OCI-LY7 (cell line): Measurements from ENCODE around the gene HDAC7. TPM values are rescaled to one million over a fixed set of nuclear protein-coding genes. Genes with fewer than 3 reads are reported as not detected.

ENCODE experiments used
- BruUV-seq: library from RNA; stranded (reverse); fragments of 400-500 nt; replicated peaks from 2 replicates; lab custom pipeline; 2021; lab: Mats Ljungman, UMichigan
- CTCF ChIA-PET: fragments of 300-600 bp; sonication (Branson Sonifier 250); formaldehyde crosslinking; loops from one replicate; lab custom pipeline; 2022; ENCODE audit warnings: antibody characterized with exemption; ENCODE audit not compliant: unreplicated experiment; lab: Charles Lee
- POLR2A ChIA-PET: fragments of 300-600 bp; sonication (Branson Sonifier 250); formaldehyde crosslinking; loops from one replicate; lab custom pipeline; 2022; ENCODE audit warnings: antibody characterized with exemption; lab: Charles Lee
- DNase-seq: peaks from one replicate; pipeline ENCODE4 v3.0.0-alpha.2; 2015; ENCODE audit warnings: low spot score
- H2AFZ ChIP-seq: fragments of 200-600 bp; sonication (generic), shearing (Covaris generic); 2 replicates; pipeline ENCODE4 v1.6.1; 2014; ENCODE audit warnings: mild to moderate bottlenecking, antibody characterized with exemption, low read length, moderate library complexity
- H3K27ac ChIP-seq: fragments of 200-600 bp; sonication (generic); 2 replicates; pipeline ENCODE4 v1.5.1; 2014; ENCODE audit warnings: mixed run types, low read depth, mild to moderate bottlenecking, moderate library complexity, low read length, inconsistent platforms; ENCODE audit not compliant: poor library complexity, severe bottlenecking
- H3K36me3 ChIP-seq: fragments of 200-600 bp; sonication (generic); 2 replicates; pipeline ENCODE4 v1.6.1; 2014; ENCODE audit warnings: mild to moderate bottlenecking, antibody characterized with exemption, low read length, moderate library complexity, mixed read lengths; ENCODE audit not compliant: insufficient read depth
- H3K4me1 ChIP-seq: fragments of 200-600 bp; sonication (generic); 2 replicates; pipeline ENCODE4 v1.5.1; 2014; ENCODE audit warnings: mild to moderate bottlenecking, low read length; ENCODE audit not compliant: insufficient read depth, poor library complexity, severe bottlenecking
- H3K4me2 ChIP-seq: fragments of 200-600 bp; sonication (generic); 2 replicates; pipeline ENCODE4 v1.6.1; 2014; ENCODE audit warnings: mild to moderate bottlenecking, low read length
- H3K4me3 ChIP-seq: fragments of 200-600 bp; sonication (generic); 2 replicates; pipeline ENCODE4 v1.5.1; 2014; ENCODE audit warnings: mild to moderate bottlenecking, low read depth, low read length; ENCODE audit not compliant: poor library complexity, severe bottlenecking
- H3K79me2 ChIP-seq: fragments of 200-600 bp; sonication (generic); 2 replicates; pipeline ENCODE4 v1.6.1; 2016; ENCODE audit warnings: low read depth, mild to moderate bottlenecking, low read length, moderate library complexity, mixed read lengths; ENCODE audit not compliant: insufficient read depth
- H3K9me2 ChIP-seq: fragments of 200-600 bp; sonication (generic); 2 replicates; pipeline ENCODE4 v1.6.1; 2016; ENCODE audit warnings: mild to moderate bottlenecking, low read length, mixed read lengths; ENCODE audit not compliant: insufficient read depth
- H3K9me3 ChIP-seq: fragments of 200-600 bp; sonication (generic); 2 replicates; pipeline ENCODE4 v1.6.1; 2014; ENCODE audit warnings: mild to moderate bottlenecking, mixed run types, low read length, mixed read lengths
- H4K20me1 ChIP-seq: fragments of 200-600 bp; sonication (generic); 2 replicates; pipeline ENCODE4 v1.6.1; 2014; ENCODE audit warnings: mild to moderate bottlenecking, antibody characterized with exemption, low read length, moderate library complexity, mixed read lengths; ENCODE audit not compliant: insufficient read depth
- EZH2phosphoT487 ChIP-seq: fragments of 200-600 bp; sonication (generic); IDR thresholded peaks from 2 replicates; pipeline ENCODE4 v1.6.1; 2018; ENCODE audit warnings: low read depth, borderline replicate concordance, mild to moderate bottlenecking, mixed run types, antibody characterized with exemption, low read length, moderate library complexity, mixed read lengths
- intact Hi-C: fragments of 100-400 bp; cut with micrococcal nuclease; formaldehyde crosslinking; loops from one replicate; pipeline ENCODE4 v1.10.0; 2022; ENCODE audit not compliant: unreplicated experiment
- total RNA-seq, 2 experiments: library from RNA; depleted of rRNA in 1 of 2; stranded (reverse); fragments of >200 nt in 1 of 2; shearing (Covaris generic) in 1 of 2; gene quantifications; 2 replicates each; pipeline ENCODE4 v1.2.3, GENCODE V29; 2014 to 2022
- TF ChIP-seq, protein P1 (sequence below): fragments of 200-600 bp; sonication (generic); conservative IDR thresholded peaks from 2 replicates; pipeline ENCODE4 v1.5.1; 2014; ENCODE audit warnings: mild to moderate bottlenecking, antibody characterized with exemption, low read length, moderate library complexity, mixed read lengths

Gene HDAC7
- total RNA-seq, 2 experiments from 2014 or later, result 45.9 to 131 TPM

DNA sequence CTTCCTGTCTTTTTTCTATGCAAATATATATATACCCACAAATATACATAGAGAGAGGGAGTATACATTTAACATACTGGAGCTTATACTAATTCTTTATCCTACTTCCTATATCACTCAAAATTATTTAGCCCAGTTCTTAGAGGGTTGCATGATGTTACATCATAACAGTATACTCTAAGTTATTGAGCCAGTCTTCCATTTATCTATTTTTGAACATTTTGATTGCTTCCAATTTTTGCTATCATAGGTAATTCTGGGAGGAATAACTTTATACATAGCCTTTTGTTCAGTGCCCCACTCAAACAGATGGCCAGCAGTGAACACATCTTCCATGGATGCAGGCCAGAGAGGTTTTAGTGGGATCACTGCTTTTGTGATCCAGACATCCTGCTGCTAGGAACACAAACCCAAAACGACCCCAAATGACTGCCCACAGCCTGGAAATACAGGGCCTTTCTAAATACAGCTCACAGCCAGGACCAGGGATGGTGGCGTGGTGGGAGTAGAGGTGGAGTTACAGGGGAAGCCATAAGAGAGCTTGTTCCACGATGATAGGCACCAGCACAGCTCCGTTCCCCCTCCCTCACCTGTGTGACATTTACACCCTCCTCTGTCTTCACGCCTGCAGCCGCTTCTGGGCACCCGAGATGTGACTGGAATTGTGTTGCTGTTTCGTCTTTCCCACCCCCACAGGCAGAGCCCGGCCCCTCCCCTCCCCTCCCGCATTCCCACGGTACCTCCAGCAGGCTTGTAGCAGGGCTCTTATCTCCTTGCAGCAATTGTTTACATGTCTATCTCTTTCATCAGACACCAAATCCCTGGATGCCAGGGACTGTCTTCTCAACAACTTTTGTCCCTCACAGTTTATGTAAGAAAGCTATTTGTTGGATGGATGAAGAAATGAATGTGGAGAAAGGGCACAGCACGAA, 30.7 kb upstream of the HDAC7 start:
- no peak overlapping the region for H3K4me3 ChIP-seq
- no peaks in the 10 kb centered on the region for H3K4me1 ChIP-seq
- DNase-seq, result no peak
- H3K79me2 ChIP-seq, result no peaks in the 10 kb centered on the region
- no peak overlapping the region for H3K27ac ChIP-seq
- intact Hi-C loops, result no loop called here
- H4K20me1 ChIP-seq, result no peaks in the 10 kb centered on the region
- no peak for TF ChIP-seq EZH2phosphoT487
- TF ChIP-seq, protein P1, sequence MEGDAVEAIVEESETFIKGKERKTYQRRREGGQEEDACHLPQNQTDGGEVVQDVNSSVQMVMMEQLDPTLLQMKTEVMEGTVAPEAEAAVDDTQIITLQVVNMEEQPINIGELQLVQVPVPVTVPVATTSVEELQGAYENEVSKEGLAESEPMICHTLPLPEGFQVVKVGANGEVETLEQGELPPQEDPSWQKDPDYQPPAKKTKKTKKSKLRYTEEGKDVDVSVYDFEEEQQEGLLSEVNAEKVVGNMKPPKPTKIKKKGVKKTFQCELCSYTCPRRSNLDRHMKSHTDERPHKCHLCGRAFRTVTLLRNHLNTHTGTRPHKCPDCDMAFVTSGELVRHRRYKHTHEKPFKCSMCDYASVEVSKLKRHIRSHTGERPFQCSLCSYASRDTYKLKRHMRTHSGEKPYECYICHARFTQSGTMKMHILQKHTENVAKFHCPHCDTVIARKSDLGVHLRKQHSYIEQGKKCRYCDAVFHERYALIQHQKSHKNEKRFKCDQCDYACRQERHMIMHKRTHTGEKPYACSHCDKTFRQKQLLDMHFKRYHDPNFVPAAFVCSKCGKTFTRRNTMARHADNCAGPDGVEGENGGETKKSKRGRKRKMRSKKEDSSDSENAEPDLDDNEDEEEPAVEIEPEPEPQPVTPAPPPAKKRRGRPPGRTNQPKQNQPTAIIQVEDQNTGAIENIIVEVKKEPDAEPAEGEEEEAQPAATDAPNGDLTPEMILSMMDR, result no peak
- H3K36me3 ChIP-seq, result no peaks in the 10 kb centered on the region
- no peaks in the 10 kb centered on the region for H3K9me3 ChIP-seq
- BruUV-seq, result no TSS peak
- CTCF ChIA-PET, result no interaction called here
- POLR2A ChIA-PET, result interaction anchor here (1.0 kb wide), 1 partner anchor 21 kb away, joined by 3 read pairs; no protein-coding TSS in a partner anchor
- no peaks in the 10 kb centered on the region for H3K9me2 ChIP-seq
- H3K4me2 ChIP-seq, result no peak overlapping the region
- H2AFZ ChIP-seq, result no peak overlapping the region

DNA sequence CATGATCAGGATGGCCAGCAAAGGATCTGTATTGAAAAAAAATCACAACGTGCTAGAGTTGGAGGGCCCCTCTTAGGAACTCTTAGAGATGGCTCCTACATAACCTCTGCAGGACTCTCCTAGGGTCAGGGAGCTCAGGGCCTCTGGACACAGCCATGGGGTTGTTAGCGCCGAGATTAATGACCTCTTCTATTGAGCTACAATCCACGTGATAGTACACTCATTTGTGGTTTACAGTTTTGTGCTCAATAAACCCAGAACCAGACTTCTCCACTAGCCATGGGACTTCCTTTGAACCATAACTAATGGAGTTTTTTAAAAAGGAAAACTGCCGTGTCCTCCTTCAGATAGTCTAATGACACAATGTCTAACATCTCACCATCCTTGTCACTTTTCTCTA, 29.6 kb upstream of the HDAC7 start:
- H3K9me3 ChIP-seq, result no peaks in the 10 kb centered on the region
- H4K20me1 ChIP-seq, result no peaks in the 10 kb centered on the region
- POLR2A ChIA-PET, result interaction anchor here (1.0 kb wide), 1 partner anchor 19 kb away, joined by 3 read pairs; no protein-coding TSS in a partner anchor
- no peaks in the 10 kb centered on the region for H3K9me2 ChIP-seq
- H3K4me2 ChIP-seq, result no peak overlapping the region
- intact Hi-C loops, result no loop called here
- H3K27ac ChIP-seq, result no peak overlapping the region
- H3K4me1 ChIP-seq, result no peaks in the 10 kb centered on the region
- CTCF ChIA-PET, result no interaction called here
- TF ChIP-seq, protein P1, result no peak
- TF ChIP-seq EZH2phosphoT487, result no peak
- no peaks in the 10 kb centered on the region for H3K79me2 ChIP-seq
- H2AFZ ChIP-seq, result no peak overlapping the region
- no peak for DNase-seq
- no peaks in the 10 kb centered on the region for H3K36me3 ChIP-seq
- H3K4me3 ChIP-seq, result no peak overlapping the region
- BruUV-seq, result no TSS peak

DNA sequence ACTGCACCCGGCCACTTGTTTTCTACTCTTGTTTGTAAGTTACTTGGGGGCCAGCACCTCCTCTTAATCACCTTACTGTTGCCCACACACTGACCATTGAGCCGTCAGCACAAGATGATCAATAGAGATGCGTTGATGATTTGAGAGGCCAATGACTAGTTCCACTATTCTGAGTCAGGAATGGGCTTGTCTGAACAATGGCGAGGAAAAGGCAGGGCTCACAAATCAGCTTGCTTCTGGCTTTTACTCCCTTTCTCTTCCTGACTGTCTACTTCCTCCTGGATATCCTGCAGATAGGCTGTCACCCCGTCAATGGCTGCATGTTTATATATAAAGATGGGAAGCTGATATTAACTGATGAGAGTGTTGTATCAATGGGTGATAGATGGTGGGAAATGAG, 29.1 kb upstream of the HDAC7 start:
- BruUV-seq, result no TSS peak
- POLR2A ChIA-PET, result interaction anchor here (0.6 to 1.1 kb wide), 3 partner anchors 17 to 43 kb away, joined by 3 read pairs; no protein-coding TSS in a partner anchor
- intact Hi-C loops, result no loop called here

More for the DNA sequence above, 29.1 kb upstream of the HDAC7 start:
- no peak overlapping the region for H3K4me2 ChIP-seq
- H3K27ac ChIP-seq, result no peak overlapping the region
- H2AFZ ChIP-seq, result no peak overlapping the region
- no peaks in the 10 kb centered on the region for H4K20me1 ChIP-seq
- H3K4me1 ChIP-seq, result no peaks in the 10 kb centered on the region
- H3K36me3 ChIP-seq, result no peaks in the 10 kb centered on the region
- no peaks in the 10 kb centered on the region for H3K9me2 ChIP-seq
- TF ChIP-seq EZH2phosphoT487, result no peak
- TF ChIP-seq, protein P1, result no peak
- CTCF ChIA-PET, result no interaction called here
- no peaks in the 10 kb centered on the region for H3K9me3 ChIP-seq
- no peak for DNase-seq
- no peaks in the 10 kb centered on the region for H3K79me2 ChIP-seq
- H3K4me3 ChIP-seq, result no peak overlapping the region
